GM12864 (cell line): ENCODE data around the gene CT47C1.

Source experiments
- DNase-seq: peaks from one replicate; pipeline ENCODE4 v3.0.0-alpha.2; 2011; ENCODE audit warnings: low read depth
- H3K4me3 ChIP-seq: 2 replicates; pipeline ENCODE4 v1.5.1; 2011; ENCODE audit warnings: mild to moderate bottlenecking, low read depth, low read length, control low read depth
- TF ChIP-seq, protein P1 (sequence below): IDR thresholded peaks from 2 replicates; pipeline ENCODE4 v1.5.1; 2011; ENCODE audit warnings: low read depth, mild to moderate bottlenecking, moderate library complexity, low read length, control low read depth, inconsistent platforms; ENCODE audit errors: missing control alignments

Gene CT47C1

DNA sequence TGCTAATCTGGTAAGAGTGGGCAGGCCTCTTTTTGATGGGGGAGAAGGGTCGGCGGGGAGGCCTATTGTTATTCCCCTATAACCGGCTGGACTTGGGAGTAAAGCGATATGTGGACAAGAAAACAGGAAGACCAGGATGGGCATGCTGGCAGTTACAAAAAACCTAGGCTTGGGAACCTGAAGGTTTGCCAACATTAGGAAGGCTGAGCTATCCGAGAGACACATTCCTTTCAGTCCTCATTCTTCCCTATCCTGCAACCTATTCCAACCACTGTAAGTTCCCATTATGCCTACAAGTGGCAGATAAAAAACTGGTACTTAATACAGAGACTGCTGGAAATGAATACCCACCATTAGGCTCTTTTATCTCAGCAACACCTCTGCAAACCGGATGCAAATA, 32.4 kb upstream of the CT47C1 start:
- TF ChIP-seq, protein P1, sequence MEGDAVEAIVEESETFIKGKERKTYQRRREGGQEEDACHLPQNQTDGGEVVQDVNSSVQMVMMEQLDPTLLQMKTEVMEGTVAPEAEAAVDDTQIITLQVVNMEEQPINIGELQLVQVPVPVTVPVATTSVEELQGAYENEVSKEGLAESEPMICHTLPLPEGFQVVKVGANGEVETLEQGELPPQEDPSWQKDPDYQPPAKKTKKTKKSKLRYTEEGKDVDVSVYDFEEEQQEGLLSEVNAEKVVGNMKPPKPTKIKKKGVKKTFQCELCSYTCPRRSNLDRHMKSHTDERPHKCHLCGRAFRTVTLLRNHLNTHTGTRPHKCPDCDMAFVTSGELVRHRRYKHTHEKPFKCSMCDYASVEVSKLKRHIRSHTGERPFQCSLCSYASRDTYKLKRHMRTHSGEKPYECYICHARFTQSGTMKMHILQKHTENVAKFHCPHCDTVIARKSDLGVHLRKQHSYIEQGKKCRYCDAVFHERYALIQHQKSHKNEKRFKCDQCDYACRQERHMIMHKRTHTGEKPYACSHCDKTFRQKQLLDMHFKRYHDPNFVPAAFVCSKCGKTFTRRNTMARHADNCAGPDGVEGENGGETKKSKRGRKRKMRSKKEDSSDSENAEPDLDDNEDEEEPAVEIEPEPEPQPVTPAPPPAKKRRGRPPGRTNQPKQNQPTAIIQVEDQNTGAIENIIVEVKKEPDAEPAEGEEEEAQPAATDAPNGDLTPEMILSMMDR: no peak
- DNase-seq: no peak
- no peak overlapping the region for H3K4me3 ChIP-seq

GRCh38 chrX:119041175-119041574, 31.6 kb upstream of the CT47C1 start:
- TF ChIP-seq, protein P1: no peak
- DNase-seq: no peak
- no peak overlapping the region for H3K4me3 ChIP-seq

GRCh38 chrX:119042040-119042439, 30.8 kb upstream of the CT47C1 start:
- DNase-seq: no peak
- H3K4me3 ChIP-seq: no peak overlapping the region
- TF ChIP-seq, protein P1: no peak

GRCh38 chrX:119042996-119043395, 29.8 kb upstream of the CT47C1 start:
- no peak overlapping the region for H3K4me3 ChIP-seq
- TF ChIP-seq, protein P1: no peak
- no peak for DNase-seq

- TF ChIP-seq, protein P1: no peak
- H3K4me3 ChIP-seq: no peak overlapping the region
Measured at GRCh38 chrX:119045884-119046283, 26.9 kb upstream of the CT47C1 start.

GRCh38 chrX:119055687-119056086, 17.1 kb upstream of the CT47C1 start:
- no peak overlapping the region for H3K4me3 ChIP-seq
- no peak for DNase-seq
- TF ChIP-seq, protein P1: no peak

More at GRCh38 chrX:119045884-119046283, 26.9 kb upstream of the CT47C1 start:
- DNase-seq: no peak

- no peak for DNase-seq
- TF ChIP-seq, protein P1: no peak
- no peak overlapping the region for H3K4me3 ChIP-seq
Measured at GRCh38 chrX:119062750-119063374, 9.9 kb upstream of the CT47C1 start.
